GM18868 (cell line): ENCODE data around the gene RMI1.

Experiments
- ATAC-seq: cut with Tn5 transposase; IDR thresholded peaks from one replicate; pipeline ENCODE4 v1.9.1; 2021; ENCODE audit warnings: mild to moderate bottlenecking, moderate library complexity; ENCODE audit not compliant: unreplicated experiment

The RMI1 gene

DNA sequence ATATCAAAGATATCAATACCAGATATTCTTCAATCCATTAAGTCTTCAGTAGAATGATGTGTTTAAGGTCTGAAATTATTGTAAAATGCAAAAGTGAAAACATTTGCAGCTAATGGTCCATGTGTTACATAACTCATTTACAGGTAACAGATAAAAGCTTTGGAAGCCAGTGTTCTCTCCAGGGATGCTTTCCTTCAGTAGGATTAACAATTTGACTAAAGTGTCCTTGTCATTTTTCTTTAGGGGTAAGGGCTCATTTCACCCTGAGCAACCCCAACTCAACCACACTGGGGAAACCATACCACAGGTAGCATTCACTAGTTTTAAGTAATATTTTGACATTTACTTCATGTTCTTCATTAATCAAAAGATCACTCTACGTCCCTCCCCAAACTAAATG is 13.5 kb upstream of the RMI1 start:
- ATAC-seq, result no peak

DNA sequence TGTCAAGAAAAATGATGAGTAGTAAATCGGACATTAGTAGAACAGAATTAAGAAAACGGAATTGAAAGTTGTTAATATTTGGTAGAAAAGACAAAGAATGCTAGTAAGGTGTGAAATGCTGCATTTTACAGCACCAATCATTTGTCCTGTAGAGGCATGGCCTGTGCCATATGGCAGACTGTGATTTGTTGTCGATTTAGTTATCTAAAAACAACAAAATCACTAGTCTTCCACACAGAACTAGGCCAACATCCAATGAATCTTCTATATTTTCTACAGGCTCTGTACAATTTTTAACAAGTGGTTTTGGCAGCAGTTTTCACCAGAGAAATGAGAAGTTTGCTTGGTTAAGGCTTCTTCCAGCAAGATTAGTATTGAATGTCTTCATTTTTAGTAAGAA is 11.0 kb upstream of the RMI1 start:
- ATAC-seq, result no peak

DNA sequence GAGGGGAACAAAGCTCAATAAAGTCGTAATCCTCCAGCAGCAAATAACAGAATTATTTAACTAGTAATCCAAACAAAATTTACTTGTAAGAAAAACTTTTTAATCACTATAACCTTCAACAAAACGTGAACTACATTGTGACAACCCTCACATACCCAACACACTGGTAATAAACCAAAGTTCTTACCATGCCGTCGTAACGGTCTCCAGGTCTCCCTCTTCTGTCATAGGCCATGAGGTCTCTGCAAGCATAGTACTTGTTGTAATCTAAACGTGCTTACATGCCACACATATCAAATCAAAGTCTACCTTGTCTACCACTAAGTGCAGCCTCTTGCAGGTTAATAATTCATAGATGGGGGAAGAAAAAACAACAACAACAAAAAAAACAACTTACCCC is 9.1 kb upstream of the RMI1 start:
- no peak for ATAC-seq

DNA sequence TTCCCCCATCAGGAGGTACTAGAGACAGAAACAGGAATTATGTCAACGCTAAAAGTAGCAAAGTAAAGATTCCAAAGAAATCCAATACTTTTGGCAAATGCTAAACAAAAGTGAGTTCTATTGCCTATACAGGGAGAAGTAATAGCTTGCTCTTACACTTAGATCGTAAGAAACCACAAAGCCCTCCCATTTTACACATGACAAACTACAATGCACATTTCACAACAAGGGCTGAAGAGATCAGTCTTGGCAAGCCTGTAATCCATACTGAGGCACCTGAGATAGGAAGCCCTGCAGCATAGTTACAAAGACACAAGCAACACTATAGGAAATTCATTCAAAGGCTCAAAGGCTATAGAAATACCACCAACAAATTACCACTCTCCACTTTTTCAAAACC is 8.3 kb upstream of the RMI1 start:
- ATAC-seq, result no peak

DNA sequence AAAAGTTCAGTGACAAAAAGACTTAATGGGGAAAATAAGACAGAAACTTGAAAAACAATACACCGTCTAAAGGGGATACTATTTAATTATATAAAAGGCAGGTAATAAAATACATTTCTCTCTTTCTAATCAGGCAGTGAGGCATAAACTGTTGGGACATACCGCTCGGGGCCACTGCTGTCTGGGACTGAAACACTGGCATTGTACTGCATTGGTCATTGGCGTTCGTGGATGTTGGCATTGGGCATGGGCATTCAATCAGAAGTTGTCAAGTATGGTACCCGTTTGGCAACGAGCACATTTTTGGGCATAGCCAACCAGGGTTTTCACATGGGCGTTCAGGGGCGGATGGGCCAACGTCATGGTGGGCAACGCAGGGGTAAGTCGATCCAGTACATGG is 5.3 kb upstream of the RMI1 start:
- no peak for ATAC-seq

DNA sequence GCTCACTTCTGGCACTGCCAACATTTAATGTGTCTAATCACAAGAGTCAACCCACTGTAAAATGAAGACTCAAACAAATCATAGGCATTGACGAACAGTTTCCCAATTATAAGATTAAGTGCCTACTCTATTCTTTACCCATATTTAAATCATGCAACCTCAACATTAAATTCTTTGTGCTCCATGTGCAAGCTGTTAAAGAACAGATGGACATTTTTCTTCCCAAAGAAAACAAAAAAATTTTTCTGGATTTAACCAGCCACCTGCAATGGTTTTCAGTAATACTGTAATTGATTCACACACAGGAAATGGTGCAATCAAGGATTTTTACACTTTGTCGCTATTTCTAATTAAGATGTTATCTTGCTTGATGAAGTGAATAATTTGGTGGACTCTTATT is 4.2 kb upstream of the RMI1 start:
- ATAC-seq, result no peak

DNA sequence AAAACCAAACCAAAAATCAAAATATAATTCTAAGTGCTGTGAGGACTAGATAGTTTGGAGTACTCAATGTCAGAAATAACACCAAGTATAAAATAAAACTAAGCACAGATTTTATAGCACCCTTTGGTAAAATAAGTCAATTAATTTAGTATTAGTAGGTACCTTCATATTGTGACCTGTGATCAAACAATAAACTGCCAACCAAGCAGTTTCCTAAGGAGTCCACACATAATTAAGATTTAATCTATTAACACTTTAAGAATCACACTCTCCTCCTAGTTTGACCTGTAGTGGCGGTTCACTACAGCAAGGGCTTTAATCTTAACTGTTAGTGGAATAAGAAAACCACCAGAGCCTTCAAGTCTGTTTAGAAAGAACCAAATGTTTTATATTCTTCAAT is 3.4 kb upstream of the RMI1 start:
- ATAC-seq, result no peak

DNA sequence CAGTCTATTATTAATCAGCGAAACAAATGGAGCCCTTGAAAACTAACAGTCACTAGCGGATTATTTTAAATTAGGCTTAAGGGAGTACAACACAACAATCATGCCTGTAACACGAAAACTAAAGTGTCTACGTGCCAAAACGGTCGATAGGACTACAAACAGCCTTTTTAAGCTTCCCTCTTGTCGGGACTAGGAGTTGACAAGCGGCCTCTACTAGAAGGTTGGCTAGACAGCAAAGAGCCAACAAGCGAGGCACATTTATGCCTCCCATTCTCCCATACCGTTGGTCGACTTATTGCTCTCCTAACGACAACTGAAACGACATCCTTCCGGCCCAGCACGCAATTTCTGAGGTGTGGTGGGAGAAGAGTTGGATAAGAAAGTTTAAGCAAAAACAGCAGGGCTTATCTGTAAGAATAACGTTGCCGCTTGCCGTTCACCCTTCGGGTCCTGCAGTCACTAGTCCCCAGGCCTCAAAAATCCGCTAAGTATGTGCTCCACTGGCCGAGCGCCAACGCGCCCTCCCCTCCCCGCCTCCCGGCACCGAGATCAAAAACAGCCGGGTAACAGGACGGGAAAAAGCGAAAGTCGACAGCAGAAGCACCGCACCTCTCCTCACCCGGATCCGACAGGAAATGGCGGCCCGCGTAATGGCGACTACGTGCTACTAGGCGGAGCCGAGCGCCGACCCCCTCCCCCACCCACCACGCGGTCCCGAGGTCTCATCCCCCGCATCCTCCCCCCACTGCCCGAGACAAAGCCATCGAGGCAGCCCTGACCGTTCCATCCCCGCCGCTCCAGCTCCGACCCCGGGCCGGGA is 1.4 kb upstream of the RMI1 start:
- ATAC-seq, result peak; percentile 31

DNA sequence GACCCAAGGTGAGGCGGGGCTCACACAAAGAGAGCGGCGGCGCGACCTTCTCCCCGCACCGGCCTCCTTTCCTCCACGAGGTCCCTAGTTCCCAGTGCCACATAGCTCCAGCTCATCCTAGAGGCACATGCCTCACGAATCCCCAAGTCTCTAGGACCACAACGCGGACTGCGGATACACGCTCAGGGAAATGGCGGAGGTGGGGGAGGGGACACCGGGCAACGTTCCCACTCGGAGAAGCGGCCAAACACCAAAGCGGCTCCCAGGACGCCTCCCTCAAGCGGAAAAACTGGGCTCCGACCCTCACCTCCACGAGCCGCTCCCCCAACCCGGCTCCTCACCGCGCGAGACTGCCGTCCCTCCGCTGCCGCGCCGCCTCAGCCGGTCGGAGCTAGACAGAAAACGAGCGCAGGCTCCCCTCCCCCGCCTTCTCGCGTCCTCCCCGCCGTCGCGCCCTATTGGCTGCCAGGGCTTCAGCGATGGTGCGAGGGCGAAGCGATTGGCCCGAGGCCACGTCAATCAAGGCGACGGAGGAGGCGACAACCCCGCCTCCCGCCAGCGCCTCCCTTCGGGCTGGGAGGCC is 702 bp upstream of the RMI1 start, which contains the start of gene HNRNPK:
TSS of gene HNRNPK (minus strand) at position 404 of the 583 bp plus-strand sequence. CDS start 1,963 bp downstream, outside the sequence.
- ATAC-seq, result peak; percentile 81

DNA sequence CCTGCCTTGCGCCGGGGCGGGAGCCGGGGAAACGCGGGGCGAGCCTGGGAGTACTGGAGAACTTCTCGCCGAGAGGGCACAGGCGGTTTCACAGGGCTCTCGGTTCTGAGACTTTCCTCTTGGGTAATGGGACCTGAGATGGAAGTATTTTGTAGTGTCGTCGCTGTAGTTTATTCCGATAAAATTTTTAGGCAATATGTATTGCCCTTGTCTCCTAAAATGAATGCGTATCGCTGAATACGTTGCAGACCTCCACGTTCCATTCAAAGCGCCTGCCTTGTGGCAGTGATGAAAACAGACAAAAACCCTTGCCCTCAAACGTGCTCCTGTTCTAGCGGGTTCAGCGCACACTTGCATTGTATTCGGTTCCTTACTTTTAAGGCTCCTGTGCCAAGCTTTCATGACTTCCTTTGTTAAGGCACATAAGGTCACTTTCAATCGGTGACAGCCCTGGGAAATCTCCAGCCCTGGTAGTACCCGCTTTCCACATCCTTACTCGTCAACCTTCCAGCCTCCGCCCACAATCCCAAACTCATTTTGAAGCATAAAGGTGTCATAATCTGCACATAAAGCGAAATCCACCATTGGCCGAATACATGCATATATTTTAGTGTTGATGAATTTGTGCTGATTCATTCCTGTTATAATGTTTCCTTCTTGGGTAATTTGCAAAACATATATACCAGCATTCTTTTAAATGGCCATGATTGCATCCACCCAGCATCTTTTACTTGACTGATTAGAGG is 694 bp downstream of the RMI1 start:
- ATAC-seq, result no peak

DNA sequence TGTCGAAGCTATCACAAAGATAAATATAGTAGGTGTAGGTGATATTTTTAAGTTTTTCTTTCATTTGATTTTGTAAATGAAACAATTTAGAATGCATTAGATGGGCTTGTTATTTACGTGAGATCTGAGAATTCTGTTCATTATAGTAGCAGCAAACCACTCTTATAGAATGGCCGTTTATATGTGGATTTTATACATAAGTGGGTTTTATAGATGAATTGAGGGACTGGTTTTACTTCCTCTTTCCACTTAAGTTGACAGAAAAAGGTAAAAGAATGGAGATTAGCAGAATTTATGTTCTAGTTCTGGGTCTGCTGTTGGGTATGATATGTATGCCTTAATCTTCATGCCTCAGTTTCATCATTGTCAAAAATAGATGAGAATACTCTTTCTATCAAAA is 5.6 kb downstream of the RMI1 start:
- peak; percentile 51 for ATAC-seq

DNA sequence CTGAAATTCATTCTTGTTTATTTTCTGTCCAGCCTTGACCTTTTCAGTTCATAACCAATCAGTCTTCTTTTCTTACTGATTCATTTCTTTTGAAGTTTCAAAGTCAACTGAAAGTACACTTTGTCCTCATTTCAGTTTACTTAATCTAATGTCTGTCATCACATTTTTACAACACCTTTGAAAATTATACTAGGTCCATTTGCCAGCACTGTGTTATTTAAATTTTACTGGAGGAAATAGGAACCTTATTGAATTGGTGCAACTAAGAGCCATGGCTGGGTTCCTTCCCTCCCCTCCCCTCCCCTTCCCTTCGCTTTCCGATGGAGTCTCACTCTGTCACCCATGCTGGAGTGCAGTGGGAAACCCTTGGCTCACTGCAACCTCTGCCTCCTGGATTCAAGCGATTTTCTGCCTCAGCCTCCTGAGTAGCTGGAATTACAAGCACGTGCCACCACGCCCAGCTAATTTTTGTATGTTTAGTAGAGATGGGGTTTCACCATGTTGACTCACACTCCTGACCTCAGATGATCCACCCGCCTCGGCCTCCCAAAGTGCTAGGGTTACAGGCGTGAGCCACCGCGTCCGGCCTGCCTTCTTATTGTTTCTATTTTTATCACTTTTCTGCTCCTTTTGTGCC is 6.3 kb downstream of the RMI1 start:
- no peak for ATAC-seq

DNA sequence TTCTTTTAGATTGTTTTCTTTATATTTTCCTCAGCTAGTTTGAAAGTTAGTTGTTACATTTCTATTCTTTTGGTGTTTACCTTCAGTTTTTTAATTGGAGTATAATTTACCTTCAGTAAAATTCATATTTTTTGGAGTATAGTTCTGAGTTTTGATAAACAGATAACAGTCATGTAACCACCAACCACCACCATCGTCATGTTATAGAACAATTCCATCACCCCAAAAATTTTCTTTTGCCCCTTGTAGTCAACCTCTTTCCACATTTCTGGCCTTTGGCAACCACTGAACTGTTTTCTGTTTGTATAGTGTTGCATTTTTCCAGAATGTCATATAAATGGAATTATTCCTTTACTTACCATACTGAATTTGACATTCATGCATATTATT is 6.8 kb downstream of the RMI1 start:
- no peak for ATAC-seq

DNA sequence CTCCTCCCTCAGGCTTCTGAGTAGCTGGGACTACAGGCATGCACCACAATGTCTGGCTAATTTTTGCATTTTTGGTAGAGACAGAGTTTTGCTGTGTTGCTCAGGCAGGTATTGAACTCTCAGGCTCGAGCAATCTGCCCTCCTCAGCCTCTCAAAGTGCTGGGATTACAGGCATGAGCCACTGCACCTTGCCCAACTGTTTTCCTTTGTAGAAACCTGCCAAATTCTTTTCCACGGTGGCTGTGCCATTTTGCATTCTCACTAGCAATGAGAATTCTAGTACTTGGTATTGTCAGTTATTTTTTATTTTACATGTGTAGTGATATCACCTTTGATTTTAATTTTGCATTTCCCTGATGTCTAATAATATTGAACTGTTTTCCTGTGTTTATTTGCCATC is 7.8 kb downstream of the RMI1 start:
- ATAC-seq, result no peak

DNA sequence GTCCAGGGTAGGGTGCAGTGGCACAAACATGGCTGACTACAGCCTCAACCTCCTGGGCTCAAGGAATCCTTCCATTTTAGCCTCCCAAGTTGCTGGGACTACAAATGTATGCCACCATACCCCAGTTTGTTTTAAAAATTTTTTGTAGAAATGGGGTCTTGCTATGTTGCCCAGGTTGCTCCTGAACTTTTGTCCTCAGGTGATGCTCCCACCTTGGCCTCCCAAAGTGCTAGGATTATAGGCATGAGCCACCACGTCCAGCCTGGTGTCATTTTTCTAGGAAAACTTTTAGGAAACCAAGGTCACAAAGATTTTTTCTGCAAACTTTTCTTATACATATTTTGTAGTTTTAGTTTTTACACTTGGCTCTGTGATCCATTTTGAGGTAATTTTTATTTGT is 10.8 kb downstream of the RMI1 start:
- ATAC-seq, result no peak

DNA sequence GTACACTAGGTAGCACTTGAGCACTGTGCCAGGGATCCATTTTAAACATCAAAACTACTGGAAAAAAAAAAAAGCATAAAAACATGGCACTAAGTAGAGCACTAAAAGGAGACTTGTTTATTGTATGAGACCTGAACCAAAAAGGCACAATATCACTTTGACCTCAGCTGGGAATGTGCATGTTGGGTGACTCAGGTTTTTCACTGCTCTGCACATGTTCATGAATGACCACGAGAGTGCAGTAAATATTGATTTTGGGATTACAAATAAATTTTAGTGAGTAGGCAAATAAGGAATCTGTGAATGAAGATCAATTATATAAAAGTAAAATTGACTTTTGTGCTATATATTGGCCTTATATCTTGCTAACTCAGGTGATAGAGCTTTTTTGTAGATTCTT is 11.8 kb downstream of the RMI1 start:
- ATAC-seq, result no peak

DNA sequence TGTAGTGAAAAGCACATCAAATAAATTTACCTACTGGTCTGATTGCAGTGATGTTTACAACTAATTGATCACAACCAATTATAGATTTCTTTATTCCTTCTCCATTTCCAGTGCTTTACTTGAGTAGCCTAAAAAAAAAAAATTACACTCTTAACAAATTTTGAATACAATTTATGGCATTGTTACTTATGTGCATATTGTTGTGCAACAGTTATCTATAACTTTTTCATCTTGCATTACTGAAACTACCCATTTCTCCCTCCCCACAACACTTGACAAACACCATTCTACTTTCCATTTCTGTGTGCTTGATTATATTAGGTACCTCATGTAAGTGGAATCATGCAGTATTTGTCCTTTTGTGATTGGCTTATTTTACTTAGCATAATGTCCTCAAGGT is 12.3 kb downstream of the RMI1 start:
- no peak for ATAC-seq

DNA sequence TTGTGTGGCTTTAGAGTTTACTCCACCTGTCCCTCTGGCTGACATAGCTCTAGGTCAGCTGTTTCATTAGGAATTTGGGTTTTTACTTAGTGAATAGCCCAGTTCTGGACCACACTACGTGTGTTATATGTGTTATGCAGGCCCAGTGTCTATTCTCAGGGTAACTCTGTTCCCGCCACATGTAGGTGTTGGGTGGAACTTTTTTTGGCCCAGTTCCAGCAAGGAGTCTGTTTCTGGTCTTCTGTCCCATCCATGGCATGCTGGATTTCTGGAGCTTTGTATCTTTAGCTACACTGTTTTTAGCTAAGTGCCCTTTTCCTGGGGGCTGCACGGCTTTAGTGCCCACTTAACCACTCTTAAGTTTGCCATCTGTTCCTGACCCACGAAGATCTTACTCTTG is 15.5 kb downstream of the RMI1 start:
- no peak for ATAC-seq

DNA sequence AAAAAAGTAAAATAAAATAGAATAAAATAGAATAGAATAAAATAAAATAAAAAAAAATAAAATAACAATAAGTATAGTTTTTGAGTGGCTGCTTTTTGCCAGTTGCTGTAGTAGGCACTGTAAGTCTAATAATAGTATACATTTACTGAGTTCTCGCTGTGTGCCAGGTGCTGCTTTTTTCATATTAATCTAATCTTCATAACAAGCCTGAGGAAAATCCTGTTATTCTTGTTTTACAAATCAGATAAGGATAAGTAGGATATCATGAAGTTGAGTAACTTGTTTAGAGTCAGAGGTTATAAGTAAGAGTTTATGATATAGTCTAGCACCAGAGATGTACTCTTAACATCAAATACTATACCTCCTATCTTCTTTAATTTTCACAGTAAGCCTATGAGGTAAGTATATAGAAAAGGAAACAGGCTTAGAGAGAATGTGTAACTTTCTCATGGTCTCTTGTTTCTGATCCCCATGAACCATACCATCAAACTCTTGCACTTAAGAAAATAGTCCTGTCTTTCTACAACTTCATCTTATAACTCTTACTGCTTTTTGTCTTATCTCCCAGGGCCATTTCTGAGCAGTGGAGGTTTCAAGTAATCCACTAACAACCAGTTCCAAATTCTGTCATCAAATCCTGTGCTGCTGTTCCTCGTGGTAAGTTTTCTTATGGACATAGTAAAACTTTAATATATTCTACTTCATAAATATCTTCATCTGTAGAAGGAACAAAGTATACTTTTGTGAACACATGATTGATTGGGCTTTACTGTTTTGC is 18.7 kb downstream of the RMI1 start:
- no peak for ATAC-seq

DNA sequence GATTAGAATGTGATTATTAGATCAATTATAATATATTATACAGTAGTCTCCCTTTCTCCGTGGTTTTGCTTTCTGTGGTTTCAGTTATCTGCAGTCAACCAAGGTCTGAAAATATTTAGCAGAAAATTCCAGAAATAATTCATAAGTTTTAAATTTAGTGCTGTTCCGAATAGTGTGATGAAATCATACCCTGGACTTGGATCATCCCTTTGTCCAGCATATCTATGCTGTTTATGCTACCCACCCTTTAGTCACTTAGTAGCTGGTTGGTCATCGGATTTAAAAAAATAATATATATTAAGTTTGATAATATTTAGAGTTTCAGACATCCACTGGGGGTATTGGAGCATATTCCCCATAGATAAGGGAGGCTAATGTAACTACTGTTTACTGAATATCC is 19.6 kb downstream of the RMI1 start:
- ATAC-seq, result no peak

DNA sequence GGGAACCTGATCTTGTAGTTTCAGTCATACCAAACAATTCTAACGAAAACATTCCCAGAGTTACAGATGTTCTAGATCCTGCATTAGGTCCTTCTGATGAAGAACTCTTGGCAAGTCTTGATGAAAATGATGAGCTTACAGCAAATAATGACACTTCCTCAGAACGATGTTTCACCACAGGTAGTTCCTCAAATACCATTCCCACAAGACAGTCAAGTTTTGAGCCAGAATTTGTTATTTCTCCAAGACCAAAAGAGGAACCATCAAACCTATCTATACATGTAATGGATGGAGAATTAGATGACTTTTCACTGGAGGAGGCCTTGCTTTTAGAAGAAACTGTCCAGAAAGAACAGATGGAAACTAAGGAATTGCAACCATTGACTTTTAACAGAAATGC is 21.0 kb downstream of the RMI1 start:
- no peak for ATAC-seq
